SH-SY5Y (cell line): ENCODE measurements around the gene OVAAL.

Source experiments
- GATA2 ChIP-seq: IDR thresholded peaks from 2 replicates; pipeline ENCODE4 v1.6.1; 2011; ENCODE audit warnings: mild to moderate bottlenecking, low read depth, low read length
- GATA3 ChIP-seq: IDR thresholded peaks from 2 replicates; pipeline ENCODE4 v1.6.1; 2011; ENCODE audit warnings: low read depth, mild to moderate bottlenecking, low read length, moderate library complexity

OVAAL gene

DNA sequence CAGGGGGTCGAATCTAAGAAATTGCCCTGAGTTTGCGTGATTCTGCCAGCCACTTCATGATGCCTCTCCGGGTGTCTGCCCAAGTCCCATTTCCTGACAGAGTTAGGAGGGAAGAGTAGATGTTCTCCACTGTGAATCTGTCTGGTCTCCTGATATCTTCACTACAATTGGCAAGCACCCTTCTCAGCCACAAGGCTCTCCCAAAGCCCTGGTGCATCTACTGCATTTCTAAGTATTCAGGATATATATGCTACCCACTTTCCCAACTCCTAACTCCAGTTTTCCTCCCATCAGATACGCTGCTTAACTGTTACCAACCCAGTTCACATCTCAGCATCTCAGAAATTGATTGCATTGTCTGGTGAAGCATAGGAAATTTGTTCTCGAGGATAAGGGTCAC lies 25.9 kb upstream of the OVAAL start:
- TF ChIP-seq GATA2: no peak
- TF ChIP-seq GATA3: no peak

GRCh38 chr1:180533266-180533987 lies 25.3 kb upstream of the OVAAL start:
- TF ChIP-seq GATA2 (no peak), GATA3 (no peak)

DNA sequence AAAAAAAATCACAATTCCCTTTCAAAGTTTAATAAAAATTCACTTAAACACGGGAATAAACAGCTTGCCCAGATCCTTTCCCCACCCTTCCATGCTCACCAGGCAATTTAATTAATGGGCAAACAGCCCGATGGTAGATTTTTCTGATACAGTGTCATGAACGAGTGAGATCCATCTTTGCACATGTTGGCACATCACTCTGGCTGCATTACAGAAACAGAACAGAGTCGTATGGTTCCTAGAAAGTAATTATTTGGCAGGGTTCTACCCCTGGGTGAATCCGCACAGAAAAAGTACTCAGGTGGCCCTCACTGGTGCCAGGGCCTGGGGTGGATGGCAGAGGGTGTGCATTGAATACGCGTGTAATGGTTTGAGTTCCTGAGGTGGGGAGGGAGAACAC lies 24.6 kb upstream of the OVAAL start:
- TF ChIP-seq GATA2 (peak; percentile 80), GATA3 (peak; percentile 40; the same call in 1 of the 2 replicates)

- TF ChIP-seq GATA2 (no peak), GATA3 (no peak)
These were observed 23.3 kb upstream of the OVAAL start for GRCh38 chr1:180535418-180535999.

DNA sequence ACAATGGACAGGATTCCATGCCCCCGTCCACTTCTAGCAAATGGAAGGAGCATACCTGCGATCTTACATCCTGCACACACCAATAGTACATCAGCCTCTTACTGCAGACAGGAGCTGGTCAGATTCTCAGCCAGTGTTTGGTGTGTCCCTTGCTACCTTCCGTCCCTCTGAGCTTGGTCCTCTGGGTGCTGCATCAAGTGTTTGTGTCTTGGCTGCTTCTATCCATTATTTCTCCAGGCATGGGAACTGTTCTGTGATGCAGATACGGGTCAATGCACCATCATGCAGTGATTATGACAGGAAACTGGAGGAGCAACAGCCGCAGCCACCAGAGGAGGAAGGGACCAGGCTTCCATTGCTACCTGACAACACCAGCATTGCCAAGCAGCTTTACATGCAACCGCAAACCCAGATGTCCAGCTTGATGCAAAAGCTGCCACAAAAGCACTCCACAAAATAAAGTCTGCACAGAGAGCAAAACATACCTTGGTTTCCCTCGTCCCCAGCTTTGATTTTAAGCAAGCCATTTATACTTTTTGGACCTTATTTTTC lies 21.9 kb upstream of the OVAAL start:
- TF ChIP-seq GATA3: no peak
- no peak for TF ChIP-seq GATA2

- TF ChIP-seq GATA3 (no peak), GATA2 (no peak)
These were observed 19.6 kb upstream of the OVAAL start for GRCh38 chr1:180539136-180539535.

DNA sequence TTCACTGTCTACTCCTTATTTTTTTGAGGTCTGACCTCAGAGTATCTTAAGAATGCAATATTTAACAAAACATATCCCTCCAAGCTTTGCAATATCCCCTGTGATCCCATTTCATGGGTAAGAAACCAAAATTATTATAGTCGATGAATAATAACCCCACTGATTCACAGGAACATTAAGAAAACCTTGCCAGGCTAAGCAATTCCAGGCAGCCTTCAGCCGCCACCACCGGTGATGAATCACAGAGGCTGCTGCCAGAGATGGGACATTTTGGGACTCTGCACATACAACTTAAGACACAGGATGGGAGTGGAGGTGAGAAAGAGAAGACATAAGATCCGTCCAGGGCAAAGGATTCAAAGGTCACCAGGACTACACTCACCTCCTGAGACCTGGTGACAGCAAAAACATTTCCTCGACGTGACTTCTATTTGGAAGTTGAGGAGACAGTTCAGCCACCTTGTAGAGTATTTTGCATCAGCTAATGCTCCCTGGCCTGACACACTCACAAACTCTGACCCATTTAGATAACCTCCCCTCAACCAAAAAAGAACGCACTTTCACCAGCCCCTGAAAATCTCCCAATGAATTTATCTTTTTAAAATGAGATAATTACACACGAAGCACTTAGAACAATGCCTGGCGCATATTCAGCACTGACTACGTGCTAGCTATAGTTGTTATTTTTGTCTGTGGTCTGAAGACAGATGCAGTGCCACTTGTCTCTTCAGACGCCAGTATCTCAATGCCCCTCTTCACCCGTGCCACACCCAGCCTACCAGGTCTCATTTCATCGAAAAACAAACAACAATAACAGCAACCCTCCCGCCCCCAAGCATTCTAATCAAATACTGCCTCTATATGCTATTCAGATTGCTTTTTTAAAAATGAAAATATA lies 17.8 kb upstream of the OVAAL start:
- TF ChIP-seq GATA2 (no peak), GATA3 (no peak)

DNA sequence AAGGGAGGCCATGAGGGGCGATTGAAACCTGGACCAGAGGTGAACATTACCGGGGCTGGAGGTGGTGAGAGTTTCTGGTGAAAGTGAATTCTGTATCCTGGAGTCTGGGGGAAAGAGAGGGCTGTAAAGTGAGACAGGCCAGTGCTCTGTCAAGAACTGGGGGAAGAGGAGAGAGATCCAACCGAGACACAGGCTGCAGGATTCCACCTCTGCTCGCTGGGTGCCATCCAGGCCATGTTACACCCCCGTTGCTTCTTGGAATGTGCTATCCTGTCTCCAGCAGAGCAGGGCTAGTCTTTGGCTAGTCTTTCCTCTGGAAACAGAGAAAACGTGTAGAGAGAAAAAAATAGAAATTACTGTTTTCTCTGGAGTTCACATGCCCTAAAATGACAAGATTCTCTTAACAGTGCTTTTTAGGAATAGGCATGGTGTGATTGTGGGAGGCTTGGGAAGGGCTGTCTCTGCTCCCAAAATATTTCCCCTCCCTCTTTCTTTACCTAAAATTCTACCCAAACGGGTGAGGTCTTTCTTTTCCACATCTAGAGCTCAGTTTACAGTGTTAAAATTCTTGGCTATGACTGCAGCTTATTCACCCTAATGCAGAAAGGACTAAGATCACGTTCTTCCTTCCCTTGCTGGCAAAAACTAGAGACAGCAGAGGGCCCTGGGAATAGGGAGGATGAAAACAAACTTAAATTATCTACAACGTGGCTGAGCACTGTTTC lies 16.5 kb upstream of the OVAAL start:
- TF ChIP-seq GATA3 (no peak), GATA2 (no peak)

DNA sequence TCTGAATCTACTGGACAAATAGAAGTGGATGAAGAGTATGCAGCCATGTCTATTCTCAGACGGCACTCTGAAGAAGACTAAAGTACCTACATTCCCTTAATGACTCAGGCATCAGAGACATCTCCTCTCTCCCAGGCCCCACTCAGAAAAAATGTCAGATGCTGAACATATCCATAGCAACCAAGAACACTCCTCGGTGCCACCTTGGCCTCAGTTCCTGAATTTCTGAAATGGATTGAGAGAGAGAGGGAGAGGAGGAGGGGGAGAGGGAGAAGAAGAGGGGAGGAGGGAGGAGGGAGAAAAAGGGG lies 16.0 kb upstream of the OVAAL start:
- TF ChIP-seq GATA2: no peak
- no peak for TF ChIP-seq GATA3

- TF ChIP-seq GATA3 (no peak), GATA2 (no peak)
These were observed 14.7 kb upstream of the OVAAL start for GRCh38 chr1:180544050-180544449.

GRCh38 chr1:180545991-180546390 lies 12.8 kb upstream of the OVAAL start:
- TF ChIP-seq GATA2: no peak
- no peak for TF ChIP-seq GATA3

- TF ChIP-seq GATA3 (no peak), GATA2 (no peak)
These were observed 10.0 kb upstream of the OVAAL start for GRCh38 chr1:180548686-180549317.

DNA sequence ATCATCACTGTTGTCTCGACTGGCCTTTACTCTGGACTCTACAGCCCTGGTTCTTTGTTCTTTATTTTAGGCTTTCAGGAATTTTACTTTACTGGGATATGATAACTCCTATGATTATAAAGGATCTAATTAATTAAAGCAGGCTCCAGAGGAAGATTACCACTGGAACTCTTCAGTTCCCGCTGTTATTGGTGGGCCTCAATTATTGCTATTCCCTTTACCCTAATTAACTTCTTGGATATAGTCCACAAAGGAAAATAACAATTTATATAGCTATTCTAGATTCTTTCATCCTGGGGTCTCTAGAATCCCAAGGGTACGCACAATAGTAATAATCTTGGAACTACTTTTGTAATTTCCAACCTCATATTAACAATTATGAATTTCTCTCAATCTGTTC lies 8.5 kb upstream of the OVAAL start:
- no peak for TF ChIP-seq GATA2
- TF ChIP-seq GATA3: no peak
